DMS153 treated with DMSO at 0.1 percent for 48 hours (cell line): ENCODE results near the gene C14orf119.

Experiments
- DNase-seq: peaks from one replicate; lab custom pipeline; 2025; ENCODE audit not compliant: unreplicated experiment; lab: John Stamatoyannopoulos, UW

The C14orf119 gene

GRCh38 chr14:23146980-23147379 is 51.7 kb downstream of the C14orf119 start:
- no peak for DNase-seq

DNA sequence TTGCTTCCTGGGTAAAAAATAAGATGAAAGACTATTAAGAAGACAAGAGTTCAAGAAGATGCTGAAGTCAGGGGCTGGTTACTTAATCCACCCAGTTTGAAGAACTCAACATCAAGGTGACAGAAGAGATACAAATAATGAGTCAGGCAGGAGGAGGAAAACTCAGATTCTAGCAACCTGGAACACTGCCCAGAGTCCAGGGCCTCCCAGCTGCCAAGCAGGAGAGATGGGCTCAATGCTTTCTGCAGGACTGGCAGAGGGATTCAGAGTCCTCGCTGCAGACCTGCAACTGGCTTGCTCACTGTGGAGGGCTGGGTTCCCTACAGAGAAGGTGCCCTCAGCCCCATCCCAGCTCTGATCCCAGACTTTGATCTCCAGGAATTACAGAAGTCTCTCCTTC is 52.4 kb downstream of the C14orf119 start:
- no peak for DNase-seq

DNA sequence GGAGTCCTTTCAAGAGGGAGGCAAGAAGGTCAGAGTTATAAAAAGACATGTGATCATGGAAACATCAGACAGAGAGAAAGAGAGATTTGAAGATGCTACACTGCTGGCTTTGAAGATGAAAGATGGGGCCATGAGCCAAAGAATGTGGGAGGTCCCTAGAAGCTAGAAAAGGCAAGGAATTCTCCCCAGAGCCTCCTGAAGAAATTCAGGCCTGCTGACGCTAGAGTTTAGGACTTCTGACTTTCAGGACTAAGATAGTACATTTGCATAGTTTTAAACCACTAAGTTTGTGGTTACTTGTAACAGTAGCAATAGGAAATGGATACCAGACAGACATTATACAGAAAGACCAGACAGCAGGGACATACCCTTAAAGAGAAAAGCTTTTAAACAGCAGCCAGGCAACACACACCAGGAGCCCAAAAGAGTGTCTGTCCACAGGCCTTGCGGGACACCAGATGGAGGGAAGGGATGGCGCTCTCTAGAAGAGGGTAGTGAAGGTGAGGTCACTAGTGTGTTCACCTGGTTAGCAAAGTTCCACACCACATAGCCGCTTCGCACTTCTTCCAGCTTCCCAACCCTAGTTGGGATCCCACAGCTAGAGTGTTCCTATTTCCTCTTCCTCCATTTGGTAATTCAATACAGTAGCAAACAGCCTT is 53.4 kb downstream of the C14orf119 start:
- no peak for DNase-seq

GRCh38 chr14:23149745-23150144 is 54.4 kb downstream of the C14orf119 start:
- no peak for DNase-seq
